ENCODE data around the gene RBL1.

GRCh38 chr20:37096415-37097041 lies 731 bp upstream of the RBL1 start:
- no peak for TF ChIP-seq HDGF (IDR thresholded peaks at IDR 0.05; ENCODE audit: borderline replicate concordance)
- TF ChIP-seq CTBP1 (IDR thresholded peaks at IDR 0.05; ENCODE audit: borderline replicate concordance): no peak
- no peak for TF ChIP-seq LEF1 (IDR thresholded peaks at IDR 0.05; ENCODE audit: borderline replicate concordance)
- TF ChIP-seq FOXM1 (IDR thresholded peaks at IDR 0.05; ENCODE audit: borderline replicate concordance): no peak
- no peak for TF ChIP-seq BHLHE40 (IDR thresholded peaks at IDR 0.05; ENCODE audit: borderline replicate concordance)
- TF ChIP-seq FOXK2 (IDR thresholded peaks at IDR 0.05): no peak

All from HEK293T (cell line).